Nephron progenitor cell (in vitro differentiated cells): Measurements from ENCODE around the gene POMGNT1.

ENCODE experiments used
- DNase-seq: peaks from one replicate; pipeline ENCODE4 v3.0.0; 2021
- H3K27ac Mint-ChIP-seq: 2 replicates; pipeline ENCODE4 v1.8.0; 2021; ENCODE audit warnings: mild to moderate bottlenecking, moderate library complexity, mixed read lengths
- H3K27me3 Mint-ChIP-seq: 2 replicates; pipeline ENCODE4 v1.8.0; 2021; ENCODE audit warnings: mild to moderate bottlenecking, low read depth, mixed read lengths; ENCODE audit not compliant: poor library complexity
- H3K36me3 Mint-ChIP-seq: 2 replicates; pipeline ENCODE4 v1.8.0; 2021; ENCODE audit warnings: low read depth, mixed read lengths
- H3K4me1 Mint-ChIP-seq: 2 replicates; pipeline ENCODE4 v1.8.0; 2021; ENCODE audit warnings: mixed read lengths
- H3K4me3 Mint-ChIP-seq: 2 replicates; pipeline ENCODE4 v1.8.0; 2021; ENCODE audit warnings: mild to moderate bottlenecking, moderate library complexity, mixed read lengths
- H3K9me3 Mint-ChIP-seq: 2 replicates; pipeline ENCODE4 v1.8.0; 2021; ENCODE audit warnings: mild to moderate bottlenecking, moderate library complexity, mixed read lengths
- TF ChIP-seq, protein P1 (sequence below): fragments of 200-600 bp; sonication (generic); IDR thresholded peaks from 2 replicates; pipeline ENCODE4 v1.5.0; 2021; ENCODE audit warnings: antibody characterized with exemption

Gene POMGNT1

DNA sequence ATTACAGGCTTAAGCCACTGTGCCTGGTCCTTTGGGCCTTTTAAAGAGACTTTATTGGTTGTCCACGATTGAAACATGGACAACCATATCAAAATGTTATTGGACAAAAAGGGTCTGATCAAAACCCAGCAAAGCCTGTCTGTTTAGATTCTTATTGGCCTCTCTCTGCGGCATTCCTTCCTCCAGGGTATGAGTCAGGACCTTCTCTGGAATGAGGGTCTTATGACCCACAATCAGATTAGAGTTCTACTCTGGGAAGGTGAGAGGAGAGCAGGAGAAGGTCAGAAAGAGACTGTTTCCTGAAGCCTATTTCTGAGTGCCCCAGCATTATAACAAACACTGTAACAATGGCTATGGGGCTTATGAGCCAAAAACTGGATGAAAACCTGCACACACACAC, 12.8 kb upstream of the POMGNT1 start:
- peaks cover 9% of the 10 kb centered on the region for H3K9me3 Mint-ChIP-seq
- TF ChIP-seq, protein P1, sequence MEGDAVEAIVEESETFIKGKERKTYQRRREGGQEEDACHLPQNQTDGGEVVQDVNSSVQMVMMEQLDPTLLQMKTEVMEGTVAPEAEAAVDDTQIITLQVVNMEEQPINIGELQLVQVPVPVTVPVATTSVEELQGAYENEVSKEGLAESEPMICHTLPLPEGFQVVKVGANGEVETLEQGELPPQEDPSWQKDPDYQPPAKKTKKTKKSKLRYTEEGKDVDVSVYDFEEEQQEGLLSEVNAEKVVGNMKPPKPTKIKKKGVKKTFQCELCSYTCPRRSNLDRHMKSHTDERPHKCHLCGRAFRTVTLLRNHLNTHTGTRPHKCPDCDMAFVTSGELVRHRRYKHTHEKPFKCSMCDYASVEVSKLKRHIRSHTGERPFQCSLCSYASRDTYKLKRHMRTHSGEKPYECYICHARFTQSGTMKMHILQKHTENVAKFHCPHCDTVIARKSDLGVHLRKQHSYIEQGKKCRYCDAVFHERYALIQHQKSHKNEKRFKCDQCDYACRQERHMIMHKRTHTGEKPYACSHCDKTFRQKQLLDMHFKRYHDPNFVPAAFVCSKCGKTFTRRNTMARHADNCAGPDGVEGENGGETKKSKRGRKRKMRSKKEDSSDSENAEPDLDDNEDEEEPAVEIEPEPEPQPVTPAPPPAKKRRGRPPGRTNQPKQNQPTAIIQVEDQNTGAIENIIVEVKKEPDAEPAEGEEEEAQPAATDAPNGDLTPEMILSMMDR: no peak
- peaks cover 9% of the 10 kb centered on the region for H3K27me3 Mint-ChIP-seq
- H3K4me1 Mint-ChIP-seq: peaks cover 7% of the 10 kb centered on the region
- H3K27ac Mint-ChIP-seq: no peak overlapping the region
- peaks cover 4% of the 10 kb centered on the region for H3K36me3 Mint-ChIP-seq
- DNase-seq: no peak
- no peak overlapping the region for H3K4me3 Mint-ChIP-seq

DNA sequence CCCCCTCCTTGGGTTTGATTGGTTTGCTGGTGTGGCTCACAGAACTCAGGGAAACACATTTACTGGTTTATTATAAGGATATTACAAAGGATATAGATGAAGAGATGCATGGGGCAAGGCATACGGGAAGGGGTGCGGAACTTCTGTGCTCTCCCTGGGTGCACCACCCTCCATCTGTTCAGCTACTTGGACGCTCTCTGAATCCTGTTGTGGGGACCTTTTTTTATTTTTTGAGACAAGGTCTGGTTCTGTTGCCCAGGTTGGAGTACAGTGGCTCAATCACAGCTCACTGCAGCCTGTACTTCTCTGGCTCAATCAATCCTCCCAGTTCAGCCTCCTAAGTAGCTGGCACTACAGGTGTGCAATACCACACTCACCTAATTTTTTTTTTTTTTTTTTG, 12.3 kb upstream of the POMGNT1 start:
- peaks cover 4% of the 10 kb centered on the region for H3K36me3 Mint-ChIP-seq
- peaks cover 9% of the 10 kb centered on the region for H3K27me3 Mint-ChIP-seq
- TF ChIP-seq, protein P1: no peak
- H3K27ac Mint-ChIP-seq: no peak overlapping the region
- peaks cover 12% of the 10 kb centered on the region for H3K4me1 Mint-ChIP-seq
- H3K4me3 Mint-ChIP-seq: no peak overlapping the region
- H3K9me3 Mint-ChIP-seq: peaks cover 9% of the 10 kb centered on the region
- no peak for DNase-seq

DNA sequence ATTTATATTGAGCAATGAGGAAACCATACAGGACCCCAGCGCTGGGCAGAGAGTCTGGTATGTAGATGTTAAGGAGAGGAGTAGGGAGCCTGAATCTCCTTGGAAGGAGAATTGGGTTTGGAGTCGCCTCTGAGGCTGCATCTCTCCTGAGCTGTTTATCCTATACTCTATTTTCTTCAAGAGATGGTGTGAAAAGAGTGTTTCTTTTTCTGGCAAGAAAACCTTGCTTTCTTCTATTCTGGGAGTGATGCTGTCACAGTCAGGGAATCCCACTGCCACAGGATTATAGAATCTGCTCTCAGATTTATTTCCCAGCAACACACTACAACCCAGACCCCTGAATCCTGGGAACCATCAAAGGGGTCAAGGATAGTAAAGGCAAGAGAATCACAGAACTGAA, 8.2 kb upstream of the POMGNT1 start:
- H3K4me1 Mint-ChIP-seq: peaks cover 36% of the 10 kb centered on the region
- peak overlapping the region; percentile 54 for H3K27ac Mint-ChIP-seq
- peaks cover 12% of the 10 kb centered on the region for H3K27me3 Mint-ChIP-seq

DNA sequence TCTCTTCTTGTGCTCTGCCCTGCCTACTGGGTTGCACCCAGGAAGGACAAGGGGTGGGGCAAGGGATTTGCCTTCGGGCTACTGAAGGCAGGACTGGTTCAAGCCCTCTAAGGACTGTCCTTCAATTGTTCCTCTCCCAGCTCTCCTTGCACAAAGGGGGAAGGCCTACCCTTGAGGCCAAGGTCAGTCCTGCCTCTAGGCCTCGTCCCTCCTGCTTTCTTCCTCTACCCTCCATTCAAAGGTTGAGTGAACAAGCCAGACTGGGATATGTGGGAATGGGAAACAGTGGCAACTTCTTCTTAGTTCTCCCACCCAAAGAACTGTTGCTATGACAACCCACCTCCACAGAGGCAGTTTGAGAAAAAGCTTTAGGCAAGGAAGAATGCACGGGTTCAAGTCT, 7.6 kb upstream of the POMGNT1 start:
- no peak overlapping the region for H3K4me3 Mint-ChIP-seq
- no peaks in the 10 kb centered on the region for H3K36me3 Mint-ChIP-seq
- TF ChIP-seq, protein P1: no peak
- no peaks in the 10 kb centered on the region for H3K9me3 Mint-ChIP-seq
- H3K4me1 Mint-ChIP-seq: peaks cover 36% of the 10 kb centered on the region
- peaks cover 12% of the 10 kb centered on the region for H3K27me3 Mint-ChIP-seq
- H3K27ac Mint-ChIP-seq: no peak overlapping the region
- DNase-seq: no peak

More for the DNA sequence above, 8.2 kb upstream of the POMGNT1 start:
- Mint-ChIP-seq H3K4me3 (no peak overlapping the region), H3K36me3 (no peaks in the 10 kb centered on the region), H3K9me3 (no peaks in the 10 kb centered on the region)
- TF ChIP-seq, protein P1: no peak
- no peak for DNase-seq

DNA sequence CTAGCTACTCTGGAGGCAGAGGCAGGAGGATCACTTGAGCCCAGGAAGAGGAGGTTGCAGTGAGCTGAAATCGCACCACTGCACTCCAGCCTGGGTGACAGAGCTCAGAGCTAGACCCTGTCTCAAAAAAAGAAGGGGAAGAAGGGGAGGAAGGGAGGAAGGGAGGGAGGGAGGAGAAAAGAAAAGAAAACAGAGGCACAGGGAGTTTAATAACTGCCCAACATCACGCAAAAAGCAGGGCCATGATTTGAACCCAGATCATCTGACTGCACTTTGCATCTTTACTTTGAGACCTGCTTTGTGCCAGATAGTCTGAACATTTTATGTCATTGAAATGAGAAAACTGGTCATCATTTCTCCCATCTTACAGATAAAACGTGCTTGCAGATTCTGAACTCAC, 6.9 kb upstream of the POMGNT1 start:
- H3K4me1 Mint-ChIP-seq: peaks cover 41% of the 10 kb centered on the region
- TF ChIP-seq, protein P1: no peak
- H3K27me3 Mint-ChIP-seq: peaks cover 17% of the 10 kb centered on the region
- H3K27ac Mint-ChIP-seq: no peak overlapping the region
- DNase-seq: no peak
- H3K36me3 Mint-ChIP-seq: no peaks in the 10 kb centered on the region
- H3K4me3 Mint-ChIP-seq: no peak overlapping the region
- no peaks in the 10 kb centered on the region for H3K9me3 Mint-ChIP-seq

DNA sequence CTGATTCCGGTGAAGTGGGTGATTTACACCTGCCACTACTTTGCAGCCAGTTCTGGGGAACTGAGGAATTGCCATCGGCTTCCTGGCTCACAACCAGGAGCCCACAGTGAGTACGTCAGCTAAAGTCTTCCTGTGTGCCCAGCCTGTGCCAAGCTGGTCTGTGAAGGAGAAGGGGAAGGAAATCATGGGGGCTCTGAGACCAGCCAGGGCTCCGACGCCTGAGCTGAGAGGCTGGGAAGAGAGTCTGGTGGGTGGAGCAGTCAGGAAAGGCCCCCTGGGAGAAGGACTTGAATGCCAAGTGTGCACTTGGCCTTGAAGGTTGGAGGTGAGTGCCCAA, 6.1 kb upstream of the POMGNT1 start:
- peak overlapping the region; percentile 95 for H3K4me3 Mint-ChIP-seq
- H3K4me1 Mint-ChIP-seq: peaks cover 44% of the 10 kb centered on the region

More for the DNA sequence above, 6.1 kb upstream of the POMGNT1 start:
- no peak for DNase-seq
- Mint-ChIP-seq H3K9me3 (no peaks in the 10 kb centered on the region), H3K36me3 (no peaks in the 10 kb centered on the region), H3K27ac (no peak overlapping the region), H3K27me3 (peaks cover 17% of the 10 kb centered on the region)
- TF ChIP-seq, protein P1: no peak
